Measurements from ENCODE around the gene EVX2. TPM values are rescaled to one million over a fixed set of nuclear protein-coding genes. Genes with fewer than 3 reads are reported as not detected.

Gene EVX2
- total RNA-seq, 6 experiments from 2014 or later, result not detected

DNA sequence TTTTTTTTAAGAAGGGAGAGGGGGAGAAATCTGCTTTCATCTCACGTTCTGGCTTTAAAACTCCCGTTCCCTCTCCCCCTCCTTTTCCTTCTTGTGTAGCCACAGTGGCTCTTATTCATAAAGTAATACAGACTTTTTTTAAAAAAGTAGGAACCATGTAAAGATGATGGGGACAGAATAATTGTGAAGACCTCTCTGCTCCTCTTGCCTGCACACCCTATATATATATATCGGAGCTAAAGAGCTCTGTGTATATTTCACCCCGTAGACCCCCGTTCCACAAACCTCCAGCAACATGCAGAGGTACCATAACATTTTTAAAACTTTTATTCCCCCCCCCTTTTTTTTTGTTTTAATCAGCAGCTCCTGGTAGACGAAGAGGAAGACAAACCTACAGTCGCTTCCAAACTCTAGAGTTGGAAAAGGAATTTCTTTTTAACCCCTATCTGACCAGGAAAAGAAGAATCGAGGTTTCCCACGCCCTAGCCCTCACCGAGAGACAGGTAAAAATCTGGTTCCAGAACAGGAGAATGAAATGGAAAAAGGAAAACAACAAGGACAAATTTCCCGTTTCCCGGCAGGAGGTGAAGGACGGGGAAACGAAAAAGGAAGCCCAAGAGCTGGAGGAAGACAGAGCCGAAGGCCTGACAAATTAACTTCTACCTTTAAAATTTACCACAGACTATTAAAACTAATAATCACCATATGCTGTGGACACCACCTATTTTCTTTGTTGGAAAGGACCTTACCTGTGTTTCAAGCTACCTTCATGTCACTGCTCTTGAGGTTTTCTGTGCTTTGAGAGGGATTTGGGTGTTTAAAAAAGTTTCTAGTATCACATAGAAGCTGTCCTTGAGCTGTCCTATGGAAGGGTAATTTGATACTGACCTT is 47.4 kb upstream of the EVX2 start:
- Histone ChIP-seq H3K4me3 (no peak overlapping the region), H3K9me3 (no peaks in the 10 kb centered on the region), H3K27me3 (peaks cover 24 to 69% of the 10 kb centered on the region in 2 donors), H3K36me3 (no peaks in the 10 kb centered on the region), H3K27ac (no peak overlapping the region), H3K4me1 (peaks cover 0 to 12% (median 0%) of the 10 kb centered on the region in 4 donors)
- no peak for ATAC-seq
- intact Hi-C loops (cut with DNase I), result no loop called here
- no peak for TF ChIP-seq POLR2A (IDR thresholded peaks at IDR 0.05)
- TF ChIP-seq, protein P1, sequence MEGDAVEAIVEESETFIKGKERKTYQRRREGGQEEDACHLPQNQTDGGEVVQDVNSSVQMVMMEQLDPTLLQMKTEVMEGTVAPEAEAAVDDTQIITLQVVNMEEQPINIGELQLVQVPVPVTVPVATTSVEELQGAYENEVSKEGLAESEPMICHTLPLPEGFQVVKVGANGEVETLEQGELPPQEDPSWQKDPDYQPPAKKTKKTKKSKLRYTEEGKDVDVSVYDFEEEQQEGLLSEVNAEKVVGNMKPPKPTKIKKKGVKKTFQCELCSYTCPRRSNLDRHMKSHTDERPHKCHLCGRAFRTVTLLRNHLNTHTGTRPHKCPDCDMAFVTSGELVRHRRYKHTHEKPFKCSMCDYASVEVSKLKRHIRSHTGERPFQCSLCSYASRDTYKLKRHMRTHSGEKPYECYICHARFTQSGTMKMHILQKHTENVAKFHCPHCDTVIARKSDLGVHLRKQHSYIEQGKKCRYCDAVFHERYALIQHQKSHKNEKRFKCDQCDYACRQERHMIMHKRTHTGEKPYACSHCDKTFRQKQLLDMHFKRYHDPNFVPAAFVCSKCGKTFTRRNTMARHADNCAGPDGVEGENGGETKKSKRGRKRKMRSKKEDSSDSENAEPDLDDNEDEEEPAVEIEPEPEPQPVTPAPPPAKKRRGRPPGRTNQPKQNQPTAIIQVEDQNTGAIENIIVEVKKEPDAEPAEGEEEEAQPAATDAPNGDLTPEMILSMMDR (IDR thresholded peaks at IDR 0.05), result no peak
- WGBS (ENCODE audit: insufficient coverage, low coverage, low lambda C conversion rate, missing lambda C conversion rate), result 8% methylated on average over 15 of the region's 15 CpGs
- no peak for DNase-seq

GRCh38 chr2:176130147-176130956 is 46.6 kb upstream of the EVX2 start:
- no peak overlapping the region for H3K4me3 ChIP-seq
- peaks cover 23 to 68% of the 10 kb centered on the region in 2 donors for H3K27me3 ChIP-seq
- WGBS (ENCODE audit: insufficient coverage, low coverage, low lambda C conversion rate, missing lambda C conversion rate), result 7% methylated on average over 5 of the region's 100 CpGs
- H3K9me3 ChIP-seq, result no peaks in the 10 kb centered on the region
- H3K27ac ChIP-seq, result no peak overlapping the region
- no peaks in the 10 kb centered on the region for H3K36me3 ChIP-seq
- H3K4me1 ChIP-seq, result peaks cover 0 to 12% (median 0%) of the 10 kb centered on the region in 4 donors
- ATAC-seq (peak in 1 of 4 donors; percentile 32), DNase-seq (no peak)
- TF ChIP-seq, protein P1 (IDR thresholded peaks at IDR 0.05), result no peak
- TF ChIP-seq POLR2A (IDR thresholded peaks at IDR 0.05), result no peak
- intact Hi-C loops (cut with DNase I), result no loop called here

GRCh38 chr2:176129813-176130146 is 46.0 kb upstream of the EVX2 start:
- peaks cover 23 to 73% of the 10 kb centered on the region in 2 donors for H3K27me3 ChIP-seq
- WGBS (ENCODE audit: insufficient coverage, low coverage, low lambda C conversion rate, missing lambda C conversion rate), result 0% methylated on average over 2 of the region's 43 CpGs
- ATAC-seq, result no peak

More at GRCh38 chr2:176129813-176130146, 46.0 kb upstream of the EVX2 start:
- DNase-seq, result no peak
- no peak overlapping the region for H3K4me3 ChIP-seq
- no peaks in the 10 kb centered on the region for H3K36me3 ChIP-seq
- no peaks in the 10 kb centered on the region for H3K9me3 ChIP-seq
- H3K4me1 ChIP-seq, result peaks cover 0 to 12% (median 0%) of the 10 kb centered on the region in 4 donors
- TF ChIP-seq POLR2A (IDR thresholded peaks at IDR 0.05), result no peak
- TF ChIP-seq, protein P1 (IDR thresholded peaks at IDR 0.05), result no peak
- no peak overlapping the region for H3K27ac ChIP-seq
- intact Hi-C loops (cut with DNase I), result loop anchor here (10.0 kb wide), 2 partner anchors 685 to 705 kb away; no protein-coding TSS in a partner anchor
